Measurements from ENCODE around the gene LAMP5.

LAMP5 gene

DNA sequence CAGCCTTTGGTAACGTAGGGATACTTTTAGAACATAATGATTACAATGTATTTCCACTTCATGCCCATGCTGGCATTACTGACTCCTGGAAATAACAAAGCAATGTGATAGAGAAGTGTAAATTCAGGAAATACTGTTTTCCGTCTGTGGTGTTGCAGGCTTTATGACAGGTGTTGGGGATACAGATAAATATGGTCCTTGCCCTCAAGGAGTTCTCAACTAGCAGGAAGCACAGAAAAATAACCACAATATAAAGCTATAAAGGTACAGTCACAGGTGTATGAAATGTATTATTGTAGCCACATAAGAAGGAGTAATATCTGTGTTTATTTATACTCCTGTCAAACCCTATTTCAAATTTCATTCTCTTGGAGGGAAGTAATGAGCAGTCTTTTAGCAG lies 12.9 kb upstream of the LAMP5 start:
- no peak for FAIRE-seq

DNA sequence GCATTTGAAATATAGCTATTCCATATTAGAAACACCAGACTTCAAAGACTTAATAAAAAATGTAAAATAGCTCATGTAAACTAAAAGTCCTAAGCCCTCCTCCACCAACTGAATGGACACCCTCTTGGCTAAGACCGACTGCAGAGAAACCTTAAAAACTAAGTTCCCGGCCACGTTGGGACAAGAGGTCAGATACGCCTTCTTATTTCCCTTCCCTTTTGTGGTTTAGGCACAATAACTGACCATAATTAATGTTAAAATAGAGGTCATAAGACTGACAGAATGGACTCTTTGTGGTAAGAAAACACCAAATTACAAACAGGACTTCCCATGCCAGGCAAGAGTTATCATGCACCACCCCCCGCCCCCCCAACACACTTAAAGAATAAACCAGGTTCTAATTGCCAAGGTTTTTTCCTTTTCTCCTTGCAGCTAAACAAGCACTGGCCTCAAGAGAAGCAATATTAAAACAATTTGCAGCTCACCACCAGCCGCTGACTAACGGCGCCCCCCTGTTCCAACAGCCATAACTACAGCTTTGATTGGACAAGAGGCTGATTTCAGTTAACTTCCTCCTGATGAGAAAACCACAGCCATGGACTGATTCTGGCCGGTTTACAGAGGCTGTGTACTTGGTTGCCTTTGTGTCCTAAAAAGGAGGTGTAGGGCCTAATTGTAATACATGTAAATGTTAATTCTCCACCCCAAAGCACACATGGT lies 10.7 kb upstream of the LAMP5 start:
- FAIRE-seq: no peak

DNA sequence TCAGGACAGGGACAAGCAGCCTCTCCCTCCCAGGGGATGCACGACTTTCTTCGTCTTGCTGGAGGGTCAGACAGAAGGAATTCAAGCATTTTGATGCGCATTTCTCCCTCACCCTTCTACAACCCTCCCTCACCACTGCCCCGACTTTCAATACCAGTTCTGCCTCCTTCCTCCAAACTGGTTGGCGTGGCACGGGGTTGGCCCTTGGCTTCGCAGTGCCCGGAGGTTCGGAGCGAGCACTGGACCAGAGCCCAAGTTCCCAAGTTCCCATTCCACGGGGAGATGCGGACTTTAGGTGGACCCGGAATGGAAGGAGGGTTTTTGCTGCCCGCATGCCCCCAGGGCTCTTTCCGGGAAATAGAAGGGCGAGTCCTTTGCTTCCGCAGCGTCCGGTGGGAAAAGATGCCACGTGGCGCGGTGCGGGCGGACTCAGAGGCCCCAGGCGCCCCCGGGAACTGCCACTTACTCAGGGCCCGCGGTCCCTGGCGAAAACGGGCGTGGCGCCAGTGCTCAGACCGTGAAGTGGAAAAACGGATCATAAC lies 8.0 kb upstream of the LAMP5 start:
- FAIRE-seq: no peak

DNA sequence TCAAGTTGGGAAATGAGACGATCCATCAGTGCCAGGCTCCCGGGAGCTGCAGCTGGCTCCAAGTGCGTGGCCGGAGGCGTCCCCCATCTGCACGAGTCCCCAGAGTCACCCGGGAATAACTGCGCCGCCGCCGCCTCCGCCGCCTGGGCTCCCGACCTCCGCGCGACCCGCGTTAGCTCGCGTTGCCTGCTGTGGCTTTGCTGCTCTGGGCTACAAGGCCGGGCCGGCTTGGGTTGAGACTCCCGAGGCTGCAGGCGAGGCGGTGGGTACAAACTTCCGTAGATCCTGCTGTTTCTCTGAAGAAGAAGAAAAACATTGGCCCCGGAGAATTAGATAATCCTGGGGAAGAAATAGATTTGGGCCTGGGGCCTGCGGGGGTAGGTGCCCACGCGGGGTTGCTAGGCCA lies 7.4 kb upstream of the LAMP5 start:
- no peak for FAIRE-seq

DNA sequence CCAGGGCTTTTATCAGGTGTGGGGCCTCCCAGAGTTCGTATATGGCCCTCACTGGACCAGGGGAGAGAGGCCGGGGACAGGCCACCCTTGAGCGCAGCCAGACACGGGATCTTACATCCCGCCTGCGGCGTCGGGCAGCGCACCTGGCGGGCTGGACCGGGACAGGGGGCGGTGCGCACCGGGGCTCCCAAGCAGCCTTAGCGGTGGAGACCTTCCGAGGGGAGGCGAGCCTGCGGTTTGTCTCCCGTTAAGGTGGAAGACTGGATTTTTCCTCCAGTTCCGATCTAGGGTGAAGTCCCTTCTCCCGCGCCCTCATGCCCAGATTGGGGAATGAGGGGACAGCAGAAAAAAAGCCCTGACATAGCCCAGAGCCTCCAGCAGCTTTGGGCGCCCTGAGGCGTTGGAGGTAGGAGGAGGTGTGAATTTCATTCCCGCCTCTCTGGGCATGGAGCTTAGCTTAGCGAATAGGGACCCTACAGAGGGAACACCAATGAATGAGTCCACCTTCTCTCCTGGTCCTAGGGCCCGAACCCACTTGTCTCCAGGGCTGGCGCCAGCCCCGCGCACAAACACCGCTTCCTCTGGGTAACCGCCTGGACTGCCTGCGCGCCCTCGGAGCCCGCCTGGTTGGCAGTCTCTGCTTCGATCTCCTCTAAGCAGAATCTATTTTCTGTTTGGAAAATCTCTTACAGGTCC lies 6.7 kb upstream of the LAMP5 start:
- FAIRE-seq: no peak

DNA sequence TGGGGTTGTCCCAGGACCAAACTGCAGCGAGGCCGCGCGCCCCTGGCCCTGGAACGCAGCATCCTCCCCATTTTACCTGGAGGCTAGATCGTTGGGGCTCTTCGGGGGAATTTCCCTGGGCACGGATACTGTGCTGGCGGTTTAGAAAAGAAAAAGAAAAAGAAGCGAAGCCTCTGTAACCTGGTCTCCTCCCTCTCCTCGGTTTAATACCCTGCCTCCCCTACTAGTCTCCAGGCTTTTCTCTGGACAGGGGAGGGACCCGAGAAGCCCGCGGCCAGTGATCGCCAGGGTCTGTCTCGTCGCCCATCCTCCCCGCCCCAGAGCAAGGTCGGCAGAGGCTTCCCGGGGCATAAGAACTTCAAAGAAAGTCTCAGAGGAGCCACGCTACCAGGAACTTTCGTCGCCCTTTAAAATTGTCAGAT lies 6.1 kb upstream of the LAMP5 start:
- no peak for FAIRE-seq

DNA sequence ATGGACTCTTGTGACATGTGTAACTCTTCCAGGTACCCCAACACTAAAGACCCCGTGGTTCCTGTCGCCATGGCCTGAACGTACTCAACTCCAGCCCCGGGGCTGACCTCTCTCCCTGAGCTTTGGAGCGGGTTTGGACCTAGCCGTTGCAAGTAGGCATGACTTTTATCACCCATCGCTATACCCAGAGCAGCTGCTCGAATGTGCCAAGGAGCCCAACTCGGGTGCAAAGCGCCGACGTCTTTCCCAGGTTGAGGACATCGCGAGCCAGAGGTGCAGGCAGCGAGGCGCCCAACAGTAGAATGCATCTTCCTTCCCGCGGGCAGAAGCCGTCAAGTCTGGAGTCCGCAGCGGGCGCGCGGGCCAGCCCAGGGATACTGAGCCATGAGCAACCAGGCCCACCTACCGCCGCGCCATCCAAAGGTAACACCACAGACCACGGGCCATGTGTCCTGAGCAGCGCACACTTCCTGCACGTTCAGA lies 5.7 kb upstream of the LAMP5 start:
- no peak for FAIRE-seq

DNA sequence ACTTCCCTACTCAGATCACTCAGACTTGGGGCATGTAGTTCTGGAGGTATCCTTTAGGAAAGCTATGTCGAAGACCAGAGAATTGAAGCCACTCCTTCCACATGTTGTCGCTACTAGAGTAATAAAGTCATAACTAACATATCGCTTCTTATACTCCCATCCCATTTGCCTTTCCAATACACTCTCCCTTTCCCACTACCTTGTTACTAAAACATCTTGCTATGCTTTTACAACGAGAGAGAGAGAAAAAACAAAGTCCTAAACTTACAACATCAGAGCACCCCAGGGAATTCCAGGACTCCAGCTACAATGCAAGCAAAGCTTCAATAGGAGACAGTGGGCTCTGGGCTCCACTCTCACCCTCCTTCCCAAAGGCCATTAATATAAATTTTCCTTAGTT lies 5.1 kb upstream of the LAMP5 start:
- FAIRE-seq: no peak

DNA sequence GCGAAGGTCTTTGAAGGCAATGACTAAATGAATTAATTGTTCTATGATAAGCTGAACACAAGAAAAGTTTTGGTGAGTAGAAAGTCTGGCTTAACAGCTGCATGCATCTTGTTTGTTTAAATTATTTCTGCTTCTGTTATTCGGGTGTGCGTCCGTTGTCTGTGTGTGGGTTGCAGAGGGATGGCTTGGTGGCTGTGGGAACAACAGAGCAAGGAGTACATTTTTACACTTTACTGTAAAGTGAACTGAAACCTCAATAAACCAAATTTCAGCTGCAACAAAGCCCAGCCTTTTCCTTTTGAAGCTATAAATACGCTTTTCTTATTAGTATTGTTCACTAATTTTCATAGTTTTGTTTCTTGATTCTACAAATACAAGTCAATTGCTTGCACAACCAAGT lies 3.5 kb upstream of the LAMP5 start:
- no peak for FAIRE-seq

DNA sequence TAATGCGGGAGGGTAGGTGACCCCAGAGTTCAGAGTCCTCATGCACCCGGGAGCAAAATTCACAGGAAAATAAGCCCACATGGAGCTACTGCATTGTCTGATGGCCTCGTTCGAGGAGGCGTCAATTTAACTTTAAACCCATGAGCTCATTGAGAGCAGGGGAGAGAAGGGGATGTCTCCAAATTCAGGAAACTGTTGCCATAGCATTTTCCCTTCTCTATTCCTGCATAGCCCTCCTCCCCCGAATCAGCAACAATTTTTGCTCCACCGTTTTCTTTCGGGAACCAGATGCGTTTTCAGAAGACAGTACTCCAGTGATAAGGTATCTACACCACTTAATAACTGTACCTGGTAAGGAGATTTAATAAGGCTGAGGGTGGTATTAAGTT lies 324 bp upstream of the LAMP5 start:
- FAIRE-seq: no peak

DNA sequence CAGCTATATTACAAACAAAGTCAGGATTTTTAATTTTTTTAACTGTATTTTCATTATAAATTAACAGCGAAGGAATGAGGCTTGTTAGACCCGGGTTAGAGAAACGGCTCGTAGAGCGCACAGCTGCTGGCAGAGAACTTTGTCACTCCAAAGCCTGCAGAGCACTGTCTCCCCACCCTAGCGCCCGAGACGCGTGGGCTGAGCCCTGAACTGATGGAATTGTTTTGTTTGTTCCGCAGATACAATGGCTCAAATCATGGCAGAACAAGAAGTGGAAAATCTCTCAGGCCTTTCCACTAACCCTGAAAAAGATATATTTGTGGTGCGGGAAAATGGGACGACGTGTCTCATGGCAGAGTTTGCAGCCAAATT lies 810 bp downstream of the LAMP5 start:
- FAIRE-seq: no peak

DNA sequence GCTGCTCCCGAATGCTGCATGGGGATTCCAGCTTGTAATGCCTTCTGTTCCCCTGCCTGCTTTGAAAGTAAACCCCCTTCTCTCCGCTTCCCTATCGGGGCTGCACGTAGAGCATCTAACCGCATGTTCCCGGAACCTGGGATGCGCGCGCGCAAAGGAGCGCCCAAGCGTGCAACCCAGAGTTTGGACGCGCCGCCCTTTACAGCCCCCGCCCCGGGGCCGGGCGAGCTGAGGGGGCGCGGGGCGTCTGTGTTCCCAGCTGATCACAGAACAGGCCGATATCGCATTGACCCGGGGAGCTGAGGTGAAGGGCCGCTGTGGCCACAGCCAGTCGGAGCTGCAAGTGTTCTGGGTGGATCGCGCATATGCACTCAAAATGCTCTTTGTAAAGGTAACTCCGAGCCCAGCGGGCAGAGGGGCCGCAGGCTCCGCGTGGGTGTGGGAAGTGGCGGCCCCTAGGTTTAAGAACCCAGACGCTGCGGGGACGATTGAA lies 1.4 kb downstream of the LAMP5 start:
- FAIRE-seq: no peak

DNA sequence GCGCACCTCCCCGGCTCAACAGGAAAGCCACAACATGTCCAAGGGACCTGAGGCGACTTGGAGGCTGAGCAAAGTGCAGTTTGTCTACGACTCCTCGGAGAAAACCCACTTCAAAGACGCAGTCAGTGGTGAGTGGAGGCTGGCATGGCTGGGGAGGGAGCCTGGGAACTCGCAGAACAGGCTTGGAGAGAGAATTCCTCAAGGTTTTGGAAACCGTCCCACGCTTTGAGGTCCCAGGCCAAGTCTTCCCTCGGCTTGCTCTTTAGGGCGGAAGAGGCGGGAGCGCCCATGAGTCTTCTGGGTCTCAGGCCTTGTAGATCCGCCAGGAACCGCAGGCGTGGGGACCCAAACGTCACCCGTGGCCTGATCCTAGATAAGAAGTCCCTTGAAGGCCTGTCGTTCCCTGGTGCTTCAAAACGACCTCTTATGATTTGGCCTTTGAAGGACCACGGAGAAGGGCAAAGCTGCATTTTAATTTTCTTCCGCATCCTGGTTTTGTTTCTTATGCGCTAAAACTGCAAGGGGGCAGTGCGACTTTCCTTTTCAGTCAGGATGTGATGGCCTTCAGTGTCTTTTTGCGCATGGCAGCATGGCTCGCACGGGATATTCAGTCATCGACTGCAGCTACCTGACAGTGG lies 2.0 kb downstream of the LAMP5 start:
- FAIRE-seq: no peak

DNA sequence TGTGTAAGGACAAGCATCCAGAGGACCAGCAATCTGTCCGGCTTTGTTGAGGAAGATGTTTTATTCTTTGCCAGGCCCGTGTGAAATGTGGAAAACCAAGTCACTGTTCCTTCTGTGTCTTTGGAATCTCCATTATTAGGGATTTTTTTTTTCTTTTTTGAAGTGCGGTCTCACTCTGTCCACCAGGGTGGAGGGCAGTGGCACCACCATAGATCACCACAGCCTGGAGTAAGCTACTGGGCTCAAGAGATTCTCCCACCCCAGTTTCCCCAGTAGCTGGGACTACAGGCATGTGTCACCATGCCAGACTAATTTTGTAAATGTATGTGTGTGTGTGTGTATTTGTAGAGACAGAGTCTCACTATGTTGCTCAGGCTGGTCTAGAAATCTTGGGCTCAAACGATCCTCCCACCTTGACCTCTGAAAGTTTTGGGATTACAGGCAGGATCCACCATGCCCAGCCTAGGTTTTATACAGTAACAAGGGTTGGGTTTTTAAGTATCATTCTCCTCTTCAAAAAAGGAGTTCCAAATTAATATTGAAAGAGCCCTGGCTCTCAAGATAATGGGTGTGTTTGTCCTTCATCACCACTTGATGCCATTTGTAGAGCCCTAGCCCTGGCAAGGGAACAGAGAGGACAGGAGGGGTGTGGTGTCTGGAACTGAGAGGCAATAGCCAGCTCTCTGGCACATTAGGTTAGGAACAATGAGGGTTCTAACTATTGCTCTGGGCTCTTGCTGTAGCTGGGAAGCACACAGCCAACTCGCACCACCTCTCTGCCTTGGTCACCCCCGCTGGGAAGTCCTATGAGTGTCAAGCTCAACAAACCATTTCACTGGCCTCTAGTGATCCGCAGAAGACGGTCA lies 3.1 kb downstream of the LAMP5 start:
- FAIRE-seq: no peak

DNA sequence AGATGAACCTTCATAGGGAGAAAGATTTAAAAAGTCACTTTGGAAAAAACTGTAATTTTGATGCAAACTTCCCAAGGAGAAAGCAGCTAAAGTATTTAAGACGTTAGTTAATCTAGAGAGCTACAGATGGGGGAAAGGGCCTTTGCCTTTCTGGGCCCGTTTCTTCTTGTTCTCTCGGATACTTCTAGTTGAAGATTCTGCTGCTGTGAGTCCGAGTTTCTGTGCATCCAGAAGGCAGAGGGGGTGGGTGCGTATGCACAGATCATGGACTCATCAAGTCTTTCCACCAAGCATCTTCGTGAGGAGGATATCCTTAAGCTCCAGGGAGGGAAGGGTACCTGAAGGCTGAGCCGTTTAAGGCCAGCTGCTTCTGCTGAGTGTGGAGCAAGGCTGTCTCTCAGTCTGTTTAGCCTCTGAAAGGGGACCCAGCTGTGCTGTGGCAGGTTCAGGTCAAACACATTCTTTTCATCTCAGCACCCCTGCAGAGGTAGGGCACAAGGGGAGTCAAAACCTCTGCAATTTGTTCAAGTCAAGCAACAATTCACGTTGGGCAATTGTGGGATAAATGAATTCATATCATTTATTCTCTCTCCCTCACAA lies 4.3 kb downstream of the LAMP5 start:
- no peak for FAIRE-seq

DNA sequence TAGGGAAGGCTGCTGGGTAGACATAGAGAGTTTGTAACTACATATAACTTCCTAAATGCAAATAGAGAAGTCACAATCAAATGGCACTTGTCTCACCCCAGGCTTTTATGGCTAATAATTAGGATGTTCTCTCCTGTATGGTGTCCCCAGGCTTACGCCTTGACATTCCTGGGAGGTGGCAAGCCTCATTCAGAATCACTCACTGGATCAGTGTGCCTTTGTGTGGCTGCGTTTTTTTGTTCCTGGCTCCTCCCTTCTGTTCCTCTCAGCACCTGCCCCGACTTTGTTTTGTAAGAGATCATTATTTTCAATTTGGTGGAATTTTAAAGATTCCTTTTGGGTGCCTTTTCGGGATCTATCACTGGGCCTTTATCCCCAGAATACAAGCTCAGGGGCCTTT lies 5.7 kb downstream of the LAMP5 start:
- FAIRE-seq: no peak

DNA sequence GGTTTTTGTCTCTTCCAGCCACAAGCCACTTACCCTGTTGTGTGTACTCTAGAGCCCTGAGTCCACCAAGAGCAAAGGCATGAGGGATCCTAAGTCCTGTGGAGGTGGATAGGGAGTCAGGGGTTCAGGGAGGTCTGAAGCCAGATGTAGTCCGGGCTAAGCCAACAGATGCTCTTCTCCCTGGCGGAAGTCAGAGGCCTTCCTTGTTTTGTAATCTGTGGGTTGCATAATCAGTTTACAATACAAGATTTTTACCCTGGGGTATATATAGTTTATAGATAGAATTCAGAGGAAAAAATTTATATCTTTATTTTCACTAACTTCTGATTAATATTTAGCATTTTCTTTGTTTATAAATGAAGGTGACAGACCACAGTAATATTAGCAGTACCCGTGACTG lies 9.2 kb downstream of the LAMP5 start:
- no peak for FAIRE-seq

DNA sequence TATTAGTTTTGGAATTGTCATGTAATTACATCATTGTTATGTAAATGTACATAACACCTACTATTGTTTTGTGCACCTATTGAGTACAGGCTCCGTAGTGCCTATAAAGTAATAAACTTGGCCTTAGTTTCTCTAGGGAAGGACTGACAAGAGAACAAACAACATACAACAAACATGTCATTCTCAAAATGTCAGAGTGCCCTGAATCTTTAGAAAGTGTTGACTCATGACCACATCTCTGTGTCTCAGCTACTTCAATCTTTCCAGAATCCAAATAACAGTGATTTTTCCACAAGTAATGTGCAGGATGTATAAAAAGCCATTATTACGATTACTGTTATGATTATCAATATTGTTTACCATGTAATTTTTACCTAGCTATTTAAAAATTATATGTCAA lies 17.2 kb downstream of the LAMP5 start:
- FAIRE-seq: no peak

DNA sequence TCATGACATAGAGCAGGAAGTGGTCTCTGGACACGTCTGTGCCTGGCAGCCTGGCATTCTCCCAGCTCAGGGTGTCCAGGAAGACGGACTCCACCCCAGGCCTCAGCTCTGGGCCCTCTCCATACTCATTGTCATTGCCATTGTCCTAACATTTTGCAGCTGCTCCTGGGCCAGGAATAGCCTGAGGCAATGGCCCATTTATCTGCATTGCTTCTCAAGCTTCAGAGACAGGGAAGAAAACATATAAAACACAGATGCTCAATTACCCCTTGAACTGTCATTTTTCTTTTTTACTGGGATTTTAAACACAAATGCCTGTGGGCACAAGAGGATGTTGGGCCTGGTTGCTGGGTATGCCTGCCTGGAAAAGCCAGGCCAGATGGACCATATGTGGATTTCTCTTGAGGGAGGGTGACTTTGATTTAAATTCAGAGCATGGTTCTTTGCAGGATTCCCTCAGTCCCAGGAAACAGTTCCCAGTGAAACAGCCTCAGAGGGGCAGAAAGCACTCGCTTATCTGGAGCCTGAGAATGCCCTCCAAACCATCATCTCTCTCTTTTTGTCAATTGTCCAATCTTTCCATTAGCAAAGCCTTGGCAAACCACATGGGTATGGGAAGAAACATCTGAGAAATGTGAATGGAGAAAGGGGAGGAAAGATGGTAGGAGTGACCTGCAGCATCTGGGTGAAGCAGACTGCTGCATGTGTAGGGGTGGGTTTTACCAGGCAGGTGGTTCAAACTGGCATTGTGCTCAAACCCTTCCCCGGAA lies 17.9 kb downstream of the LAMP5 start:
- no peak for FAIRE-seq

DNA sequence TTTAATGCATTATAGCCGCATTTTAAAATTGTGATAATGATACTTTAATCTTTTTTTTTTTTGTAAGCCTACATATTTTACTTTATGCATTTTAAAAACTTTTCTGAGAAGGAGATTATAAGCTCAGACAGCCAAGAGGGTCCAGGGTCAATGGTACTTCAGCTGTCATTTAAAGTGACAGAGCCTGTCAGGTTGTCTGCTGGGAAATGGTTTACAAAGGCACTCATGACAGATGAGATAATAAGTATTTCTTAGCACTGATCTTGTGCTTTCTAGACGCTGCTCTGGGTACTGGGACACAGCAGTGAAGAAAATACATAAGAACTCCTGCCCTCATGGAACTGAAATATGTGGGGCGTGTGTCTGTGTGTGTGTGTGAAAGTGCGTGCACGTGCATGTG lies 19.6 kb downstream of the LAMP5 start:
- FAIRE-seq: no peak

DNA sequence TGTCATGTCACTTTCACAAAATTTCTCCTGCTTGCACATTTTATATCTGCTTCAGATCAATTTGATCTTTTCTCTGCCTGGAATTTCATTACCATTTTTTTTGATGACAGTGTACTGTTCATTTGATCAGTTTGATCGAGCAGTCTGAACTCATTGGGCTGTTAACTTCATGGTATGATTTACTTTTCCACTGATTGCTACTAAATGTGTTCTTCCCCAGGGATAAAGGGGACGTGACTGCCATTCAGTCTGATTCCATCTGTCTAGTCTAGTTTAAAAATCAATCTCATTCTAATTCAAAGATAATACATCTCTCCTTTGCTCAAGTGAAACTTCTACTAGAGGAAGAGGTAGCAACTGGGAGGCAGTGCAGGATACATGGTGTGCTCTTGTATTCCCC lies 21.1 kb downstream of the LAMP5 start:
- no peak for FAIRE-seq

DNA sequence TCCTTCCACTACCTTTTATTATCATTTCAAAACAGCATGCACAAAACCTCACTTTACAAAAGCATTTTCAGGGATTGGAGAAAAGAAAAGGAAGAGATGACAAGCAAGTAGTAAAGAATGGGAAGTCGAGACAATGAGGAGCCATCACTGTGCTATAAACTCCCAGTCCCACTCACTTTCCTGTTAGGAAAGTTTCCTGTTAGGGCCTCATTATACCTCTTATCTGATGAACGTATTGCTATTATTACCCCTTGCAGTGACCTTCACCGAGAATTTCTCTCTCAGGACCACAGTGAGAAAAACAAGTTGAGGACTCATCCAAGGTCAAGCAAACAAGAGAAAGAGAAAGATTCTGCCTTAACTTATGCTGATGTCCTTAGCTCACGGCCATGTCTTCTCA lies 28.8 kb downstream of the LAMP5 start:
- FAIRE-seq: no peak
